Measurements from ENCODE around the gene GHRHR.

GRCh38 chr7:30936650-30937245 lies 27.0 kb upstream of the GHRHR start:
- TF ChIP-seq CTCF (IDR thresholded peaks at IDR 0.05) (no peak), POLR2A (IDR thresholded peaks at IDR 0.05) (no peak)

Measured in esophagus squamous epithelium (tissue), 4 donors.